C1 segment of cervical spinal cord (tissue), 14 donors: ENCODE data around the gene TMC4.
A peak's percentile ranks its signal among the peaks of the same experiment; 100 is the strongest.

Experiments
- DNase-seq, 14 donors: peaks; one replicate each; lab custom pipeline; 2025; lab: John Stamatoyannopoulos, UW

The TMC4 gene

GRCh38 chr19:54155694-54156093 lies 17.3 kb downstream of the TMC4 start:
- DNase-seq: no peak

DNA sequence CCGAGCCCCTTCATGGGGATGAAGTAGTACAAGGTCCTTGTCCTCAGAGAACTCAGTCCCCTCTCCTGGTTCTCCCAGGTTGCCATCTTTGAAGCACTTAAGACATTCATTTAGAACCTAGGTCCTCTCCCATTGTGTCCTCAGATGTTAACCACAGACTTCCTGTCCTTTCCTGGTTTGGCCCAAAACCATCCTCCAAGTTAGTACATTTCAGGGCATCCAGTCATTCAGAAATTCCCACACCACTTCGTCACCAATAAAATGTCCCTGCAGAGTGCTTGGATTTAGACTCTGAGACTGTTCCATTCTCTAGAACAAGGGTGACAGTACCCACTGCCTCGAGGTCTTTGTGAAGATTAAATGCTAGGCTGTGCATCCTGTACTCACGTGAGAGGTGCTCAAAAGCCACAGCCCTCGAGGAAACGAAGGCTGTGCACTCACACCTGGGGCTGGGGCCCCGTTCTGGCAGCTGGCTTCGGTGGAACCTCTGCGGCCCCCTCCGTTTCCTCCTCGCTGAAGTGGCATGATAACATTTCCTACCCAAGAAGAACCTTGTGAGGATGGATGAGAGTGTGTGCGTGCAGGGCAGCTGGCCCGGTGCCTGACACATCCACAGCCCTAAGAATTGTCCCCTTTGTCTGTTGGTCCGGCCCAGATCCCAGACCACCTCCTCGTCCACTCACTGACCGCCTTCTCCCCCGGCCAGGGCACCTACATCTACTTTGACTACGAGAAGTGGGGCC lies 18.2 kb downstream of the TMC4 start:
- no peak for DNase-seq

- DNase-seq: no peak
Measured at GRCh38 chr19:54153731-54154326, 19.1 kb downstream of the TMC4 start.

DNA sequence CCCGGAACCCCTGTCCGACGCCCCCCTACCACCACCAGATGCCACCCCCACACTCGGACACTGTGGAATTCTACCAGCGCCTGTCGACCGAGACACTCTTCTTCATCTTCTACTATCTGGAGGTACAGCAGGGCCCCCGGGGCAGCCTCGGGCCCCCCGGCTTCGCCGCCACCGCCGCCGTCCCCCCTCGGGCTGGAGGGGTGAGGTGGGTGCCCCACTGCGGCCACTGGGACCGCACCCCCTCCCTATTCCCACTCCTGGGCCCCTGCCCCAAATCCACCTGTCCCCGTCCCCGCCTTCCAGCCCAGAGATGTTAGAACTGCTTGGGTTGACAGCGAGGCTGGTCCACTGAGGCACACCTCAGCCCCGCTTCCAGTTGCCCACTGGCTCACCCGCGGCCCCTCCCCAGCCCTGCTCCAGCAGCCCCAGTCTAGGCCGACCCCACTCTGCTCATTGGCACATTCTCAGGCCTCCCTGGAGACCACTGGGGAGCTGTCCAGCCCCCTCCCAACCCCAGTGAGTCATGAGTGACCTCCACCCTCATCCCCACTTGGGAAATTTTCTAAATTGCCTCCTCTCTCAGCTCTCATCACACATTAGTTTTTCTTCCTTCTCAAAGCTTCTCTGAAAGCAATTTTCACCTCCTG lies 20.0 kb downstream of the TMC4 start:
- no peak for DNase-seq

- no peak for DNase-seq
Measured at GRCh38 chr19:54152267-54152666, 20.7 kb downstream of the TMC4 start.

GRCh38 chr19:54151362-54152035 lies 21.5 kb downstream of the TMC4 start:
- DNase-seq: no peak

- DNase-seq: no peak
Measured at GRCh38 chr19:54149021-54149812, 23.7 kb downstream of the TMC4 start.

DNA sequence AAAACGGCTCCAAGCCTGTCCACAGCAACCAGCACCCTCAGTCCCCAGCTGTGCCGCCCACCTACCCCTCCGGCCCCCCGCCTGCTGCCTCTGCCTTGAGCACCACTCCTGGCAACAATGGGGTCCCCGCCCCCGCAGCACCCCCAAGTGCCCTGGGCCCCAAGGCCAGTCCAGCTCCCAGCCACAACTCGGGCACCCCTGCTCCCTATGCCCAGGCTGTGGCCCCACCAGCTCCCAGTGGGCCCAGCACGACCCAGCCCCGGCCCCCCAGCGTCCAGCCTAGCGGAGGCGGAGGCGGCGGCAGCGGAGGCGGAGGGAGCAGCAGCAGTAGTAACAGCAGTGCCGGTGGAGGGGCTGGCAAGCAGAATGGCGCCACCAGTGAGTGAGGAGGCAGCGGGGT lies 24.8 kb downstream of the TMC4 start:
- no peak for DNase-seq

- DNase-seq: no peak
Measured at GRCh38 chr19:54147676-54148075, 25.3 kb downstream of the TMC4 start.

DNA sequence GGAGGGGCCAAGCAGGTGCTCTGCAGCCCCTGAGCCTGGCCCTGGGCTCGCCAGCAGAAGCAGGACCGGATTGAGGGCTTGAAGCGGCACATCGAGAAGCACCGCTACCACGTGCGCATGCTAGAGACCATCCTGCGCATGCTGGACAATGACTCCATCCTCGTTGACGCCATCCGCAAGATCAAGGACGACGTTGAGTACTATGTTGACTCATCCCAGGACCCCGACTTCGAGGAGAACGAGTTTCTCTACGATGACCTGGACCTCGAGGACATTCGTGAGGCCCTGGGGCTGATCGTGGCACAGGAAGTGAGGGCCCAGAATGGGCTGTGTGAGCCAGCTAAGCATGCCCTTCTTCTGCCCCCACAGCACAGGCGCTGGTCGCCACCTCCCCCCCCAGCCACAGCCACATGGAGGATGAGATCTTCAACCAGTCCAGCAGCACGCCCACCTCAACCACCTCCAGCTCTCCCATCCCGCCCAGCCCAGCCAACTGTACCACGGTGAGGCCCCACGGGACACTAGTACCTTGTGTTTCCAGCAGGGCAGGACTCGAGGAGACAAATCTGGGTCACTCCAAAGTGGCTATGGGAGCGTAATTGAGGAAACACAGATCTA lies 27.3 kb downstream of the TMC4 start:
- no peak for DNase-seq

GRCh38 chr19:54142166-54142780 lies 30.7 kb downstream of the TMC4 start:
- DNase-seq: no peak

- no peak for DNase-seq
Measured at GRCh38 chr19:54141356-54141755, 31.6 kb downstream of the TMC4 start.

- peak in 1 of 14 donors; percentile 6 for DNase-seq
Measured at GRCh38 chr19:54138489-54139256, 34.3 kb downstream of the TMC4 start.

- peak in 1 of 14 donors; percentile 6 for DNase-seq
Measured at GRCh38 chr19:54137699-54138488, 35.1 kb downstream of the TMC4 start, which contains the start of gene CNOT3. Gene CNOT3, plus strand, starts transcription at chr19:54137762. Its CDS starts 5,217 bp downstream, at chr19:54142979.

DNA sequence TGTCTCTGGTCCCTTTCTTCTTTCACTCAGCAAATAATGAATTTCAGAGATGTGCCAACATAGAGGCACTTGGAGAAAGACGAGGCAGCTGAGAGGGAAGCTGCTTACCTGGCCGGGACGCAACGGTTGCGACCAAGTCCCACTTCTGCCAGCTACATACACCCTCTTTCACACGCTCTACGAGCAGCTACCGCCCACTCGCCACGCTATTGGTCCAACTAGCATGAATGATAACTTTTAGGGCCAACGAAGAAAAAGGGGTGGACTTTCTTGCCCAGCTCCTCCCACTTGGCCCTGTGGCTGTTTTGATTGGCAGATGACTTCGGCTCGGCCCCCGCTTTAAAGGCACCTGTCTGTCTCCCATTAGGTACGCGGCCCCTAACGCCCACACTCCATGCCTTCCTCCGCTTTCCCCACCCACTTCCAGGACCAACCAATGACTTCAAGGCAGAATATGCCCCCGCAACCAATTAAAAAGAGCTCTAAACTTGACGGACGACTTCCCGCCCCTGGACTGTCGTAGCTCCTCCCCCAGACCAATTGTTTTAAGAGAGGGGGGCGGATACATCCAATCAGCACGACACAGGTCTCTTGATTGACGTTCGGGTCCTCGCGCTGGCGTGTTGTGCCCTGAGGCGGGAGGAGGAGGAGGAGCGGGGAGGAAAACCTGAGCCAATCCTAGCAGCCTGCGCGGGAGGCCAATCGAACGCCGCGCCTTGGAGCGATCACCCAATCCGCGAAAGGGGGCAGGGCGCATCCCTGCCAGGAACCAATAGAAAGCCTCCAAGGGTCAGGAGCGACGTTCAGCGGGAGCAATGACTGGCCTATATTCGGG lies 35.9 kb downstream of the TMC4 start:
- peak; percentile 96 to 100 (median 100) for DNase-seq

DNA sequence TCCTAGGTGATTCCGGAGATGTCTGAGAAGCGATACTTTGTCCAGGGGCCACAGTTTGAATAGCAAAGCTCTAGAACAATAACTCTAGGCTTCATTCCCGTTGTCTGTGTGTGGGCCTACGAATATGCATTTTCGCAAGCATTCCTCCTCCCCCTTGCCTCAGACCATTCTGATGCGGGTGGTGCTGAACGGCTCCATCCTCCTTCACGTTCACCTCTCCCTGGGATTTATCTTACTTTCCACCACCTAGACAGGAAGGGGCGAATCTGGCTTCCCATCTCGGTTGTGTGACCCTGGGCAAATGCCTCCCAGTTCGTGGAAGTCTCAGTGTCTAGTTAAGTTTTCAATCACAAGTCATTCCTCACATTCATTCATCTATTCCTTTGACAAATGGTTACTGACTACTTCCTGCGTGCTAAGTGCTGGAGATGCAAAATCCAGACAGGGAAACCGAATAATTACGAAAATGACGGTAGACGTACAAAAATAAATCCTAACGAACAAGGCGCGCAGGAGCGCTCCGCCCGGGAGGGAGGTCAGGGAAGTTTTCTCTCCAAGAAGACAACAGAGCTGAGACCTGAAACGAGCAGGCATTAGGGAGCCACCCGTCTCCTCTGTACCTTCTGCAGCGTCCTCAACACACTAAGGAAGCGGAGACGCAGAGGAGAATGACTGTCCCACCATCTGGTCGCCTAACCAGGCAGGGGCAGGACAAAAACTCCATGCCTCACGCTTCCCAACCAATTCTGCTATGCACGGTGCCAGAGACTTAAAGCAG lies 36.7 kb downstream of the TMC4 start:
- DNase-seq: peak in 1 of 14 donors; percentile 62

- no peak for DNase-seq
Measured at GRCh38 chr19:54133957-54134590, 38.9 kb downstream of the TMC4 start.
